Adrenal gland (tissue), 12 donors: ENCODE results near the gene TEX264. TPM values are rescaled to one million over a fixed set of nuclear protein-coding genes. Genes with fewer than 3 reads are reported as not detected.

Experiments
- DNase-seq, 7 donors: peaks; one replicate each; pipeline ENCODE4 v3.0.0-alpha.2; 2019 to 2020
- H3K27ac ChIP-seq, 5 donors: fragments of 200-600 bp; sonication (generic) in 4 of 5; 1 replicate in 3 of 5; 2 replicates in 2 of 5; pipeline versions ENCODE4 v1.5.1 to v1.8.0; 2016 to 2020; ENCODE audit warnings: mild to moderate bottlenecking in 1 of 5
- H3K27me3 ChIP-seq: fragments of 200-600 bp; 2 replicates; pipeline ENCODE4 v1.8.0; 2021
- H3K36me3 ChIP-seq, 2 donors: fragments of 200-600 bp; replicated peaks in 1 of 2; 1 replicate in 1 of 2; 2 replicates in 1 of 2; pipeline versions ENCODE4 v1.5.1 to v1.8.0; 2018 to 2022
- H3K4me1 ChIP-seq, 2 donors: fragments of 200-600 bp; replicated peaks in 1 of 2; 1 replicate in 1 of 2; 2 replicates in 1 of 2; pipeline versions ENCODE4 v1.5.1 to v1.8.0; 2018 to 2021
- H3K4me3 ChIP-seq, 4 donors: fragments of 200-600 bp; sonication (generic) in 3 of 4; one replicate each; pipeline ENCODE4 v1.5.1; 2016 to 2018
- H3K9me3 ChIP-seq, 3 donors: fragments of 200-600 bp; sonication (generic) in 1 of 3; replicated peaks in 1 of 3; 1 replicate in 2 of 3; 2 replicates in 1 of 3; pipeline versions ENCODE4 v1.5.1 to v1.8.0; 2016 to 2021
- CTCF ChIP-seq, 6 experiments: fragments of 450-650 bp in 4 of 6; fragments of 200-600 bp in 2 of 6; sonication (generic) in 1 of 6; IDR thresholded peaks; 1 replicate in 5 of 6; 2 replicates in 1 of 6; pipeline versions ENCODE4 v1.5.1 to v1.8.0; 2016 to 2021; ENCODE audit warnings: antibody characterized with exemption in 6 of 6, mild to moderate bottlenecking in 2 of 6, moderate library complexity in 1 of 6
- POLR2A ChIP-seq, 2 donors: fragments of 450-650 bp; IDR thresholded peaks; one replicate each; pipeline ENCODE4 v1.6.1; 2017; ENCODE audit warnings: antibody characterized with exemption in 2 of 2, mild to moderate bottlenecking in 2 of 2, moderate library complexity in 1 of 2
- WGBS, 4 donors: extraction: QIAGEN DNeasy Blood & Tissue Kit in 2 of 4; methylation state at CpG; one replicate each; pipeline versions ENCODE4 v1.1.5 to v1.1.7; 2013 to 2017; 5-methylcytosine and 5-hydroxymethylcytosine counted together
- intact Hi-C, 2 donors: fragments of 100-400 bp; cut with DNase I; formaldehyde crosslinking; loops; one replicate each; pipeline versions ENCODE4 v1.14.1 to v1.15.0; 2022 to 2023
- polyA plus RNA-seq, 3 donors: library from polyadenylated mRNA; stranded (reverse); fragments of 200-250 nt in 2 of 3; fragments of 350-450 nt in 1 of 3; fragmentation: Illumina TruSeq in 1 of 3; extraction: RNeasy Lipid Tissue Mini Kit (QIAGEN cat#74804) in 1 of 3; gene quantifications; one replicate each; pipeline ENCODE4 v1.2.3, GENCODE V29; 2013 to 2014
- total RNA-seq, 9 donors: library from RNA; depleted of rRNA in 4 of 9; stranded (reverse); fragments of >200 nt in 4 of 9; fragments of 120-200 nt in 1 of 9; fragmentation: NEBNext Ultra II Directional in 1 of 9; extraction: Animal tissue kit (Norgen Biotek cat#: 25700) in 1 of 9; gene quantifications; one replicate each; pipeline versions ENCODE4 v1.1.0 to v1.2.4, GENCODE V29; 2013 to 2023
- donor health status: healthy with polysubstance abuse.
- donor health status: Bipolar disorder and iron deficiency.
- donor health status: DM: yes; HTN: yes; CAD: no.
- donor health status: DM: no; HTN: no; CAD: no.
- donor health status: DM: no; HTN: no; CAD: no.
- donor health status: DM: yes; HTN: yes; CAD: no.

Gene TEX264
- total and polyA plus RNA-seq, 12 donors = 64.7 to 207 (median 125) TPM

- H3K9me3 ChIP-seq = no peaks in the 10 kb centered on the region
- TF ChIP-seq POLR2A (IDR thresholded peaks at IDR 0.05) (no peak), CTCF (IDR thresholded peaks at IDR 0.05) (no peak)
- H3K36me3 ChIP-seq = no peaks in the 10 kb centered on the region
- 69 to 75% (median 73%) methylated on average over 8 of the region's 8 CpGs for WGBS, 4 donors
- no peak overlapping the region for H3K4me3 ChIP-seq
- no peak overlapping the region for H3K27ac ChIP-seq
- no peaks in the 10 kb centered on the region for H3K4me1 ChIP-seq
- no peaks in the 10 kb centered on the region for H3K27me3 ChIP-seq
- no peak for DNase-seq
- intact Hi-C loops = no loop called here
Observed at GRCh38 chr3:51721062-51721745, 50.2 kb downstream of the TEX264 start.

DNA sequence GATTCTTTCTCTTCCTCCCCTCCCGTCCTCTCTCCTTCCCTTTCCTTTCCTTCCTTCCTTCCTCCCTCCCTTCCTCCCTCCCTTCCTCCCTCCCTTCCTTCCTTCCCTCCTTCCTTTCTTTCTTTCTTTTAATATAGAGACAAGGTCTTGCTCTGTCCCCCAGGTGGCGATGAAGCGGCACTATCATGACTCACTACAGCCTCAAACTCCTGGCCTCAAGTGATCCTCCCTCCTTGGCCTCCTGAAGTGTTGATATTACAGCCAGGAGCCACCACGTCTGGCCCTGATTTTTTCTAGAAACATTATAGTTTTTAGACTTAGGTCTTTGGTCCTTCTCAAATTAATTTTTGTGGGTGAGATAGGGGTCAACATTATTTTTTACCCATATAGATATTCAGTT lies 51.3 kb downstream of the TEX264 start:
- no peaks in the 10 kb centered on the region for H3K9me3 ChIP-seq
- no peaks in the 10 kb centered on the region for H3K36me3 ChIP-seq
- intact Hi-C loops = no loop called here
- H3K4me3 ChIP-seq = no peak overlapping the region
- 54 to 67% (median 63%) methylated on average over 4 of the region's 4 CpGs for WGBS, 4 donors
- H3K27ac ChIP-seq = no peak overlapping the region
- no peaks in the 10 kb centered on the region for H3K27me3 ChIP-seq
- no peak for TF ChIP-seq POLR2A (IDR thresholded peaks at IDR 0.05)
- TF ChIP-seq CTCF (IDR thresholded peaks at IDR 0.05) = no peak
- H3K4me1 ChIP-seq = no peaks in the 10 kb centered on the region
- no peak for DNase-seq

DNA sequence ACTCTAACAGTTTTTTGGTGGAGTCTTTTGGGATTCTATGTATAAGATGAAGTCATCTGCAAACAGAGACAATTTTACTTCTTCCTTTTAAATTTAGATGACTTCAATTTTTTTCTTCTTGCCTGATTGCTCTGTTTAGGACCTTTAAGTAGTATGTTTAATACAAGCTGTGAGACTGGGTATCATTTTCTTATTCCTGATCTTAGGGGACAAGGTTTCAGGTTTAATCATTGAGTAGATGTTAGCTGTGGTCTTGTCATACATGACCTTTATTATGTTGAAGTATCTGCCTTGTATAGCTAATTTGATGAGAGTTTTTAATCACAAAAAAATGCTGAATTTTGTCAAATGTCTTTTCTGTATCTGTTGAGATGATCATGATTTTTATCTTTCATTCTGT lies 56.4 kb downstream of the TEX264 start:
- intact Hi-C loops = no loop called here
- DNase-seq = no peak
- Histone ChIP-seq H3K27ac (no peak overlapping the region), H3K4me1 (no peaks in the 10 kb centered on the region), H3K36me3 (no peaks in the 10 kb centered on the region), H3K4me3 (no peak overlapping the region), H3K9me3 (no peaks in the 10 kb centered on the region), H3K27me3 (peaks cover 7% of the 10 kb centered on the region)
- TF ChIP-seq POLR2A (IDR thresholded peaks at IDR 0.05) (no peak), CTCF (IDR thresholded peaks at IDR 0.05) (no peak)

DNA sequence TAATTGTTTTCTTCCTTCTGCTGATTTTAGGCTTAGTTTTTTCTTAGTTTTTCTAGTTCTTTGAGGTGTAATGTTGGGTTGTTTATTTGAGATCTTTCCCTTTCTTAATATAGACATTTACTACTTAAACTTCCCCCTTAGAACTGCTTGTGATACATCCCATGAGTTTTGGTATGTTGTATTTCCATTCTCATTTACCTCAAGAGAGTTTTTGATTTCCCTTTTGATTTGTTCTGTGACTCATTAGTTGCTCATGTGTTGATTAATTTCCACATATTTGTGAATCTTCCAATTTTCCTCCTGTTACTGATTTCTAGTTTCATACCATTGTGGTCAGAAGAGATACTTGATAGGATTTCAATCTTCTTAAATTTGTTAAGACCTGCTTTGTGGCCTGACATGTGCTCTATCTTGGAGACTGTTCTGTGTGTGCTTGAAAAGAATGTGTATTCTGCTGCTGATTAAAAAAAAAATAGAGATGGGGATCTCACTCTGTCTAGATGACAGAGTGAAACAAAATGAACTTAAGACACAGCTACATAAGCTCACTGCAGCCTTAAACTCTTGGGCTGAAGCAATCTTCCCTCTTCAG lies 58.1 kb downstream of the TEX264 start:
- H3K27me3 ChIP-seq = peaks cover 8% of the 10 kb centered on the region
- H3K27ac ChIP-seq = no peak overlapping the region
- TF ChIP-seq POLR2A (IDR thresholded peaks at IDR 0.05) = no peak
- TF ChIP-seq CTCF (IDR thresholded peaks at IDR 0.05) = no peak
- H3K4me3 ChIP-seq = no peak overlapping the region
- intact Hi-C loops = no loop called here
- no peak for DNase-seq
- H3K36me3 ChIP-seq = no peaks in the 10 kb centered on the region
- no peaks in the 10 kb centered on the region for H3K9me3 ChIP-seq
- H3K4me1 ChIP-seq = no peaks in the 10 kb centered on the region
